Liver (tissue), 9 donors: ENCODE measurements around the gene CNTN5. TPM values are rescaled to one million over a fixed set of nuclear protein-coding genes. Genes with fewer than 3 reads are reported as not detected.

Source experiments
- DNase-seq: peaks from one replicate; pipeline ENCODE4 v3.0.0-alpha.2; 2017; ENCODE audit warnings: low spot score
- H3K27ac ChIP-seq, 2 donors: one replicate each; pipeline ENCODE4 v1.7.0; 2013; ENCODE audit warnings: inconsistent platforms in 2 of 2, low read length in 2 of 2, control low read depth in 1 of 2, low read depth in 1 of 2, mild to moderate bottlenecking in 1 of 2
- H3K27me3 ChIP-seq, 4 donors: one replicate each; pipeline versions ENCODE4 v1.6.1 to v1.7.0; 2013; ENCODE audit warnings: low read length in 3 of 4, inconsistent platforms in 1 of 4, mild to moderate bottlenecking in 1 of 4, moderate library complexity in 1 of 4; ENCODE audit not compliant: control insufficient read depth in 4 of 4, insufficient read depth in 4 of 4
- H3K36me3 ChIP-seq, 4 donors: one replicate each; pipeline versions ENCODE4 v1.6.1 to v1.7.0; 2013; ENCODE audit warnings: low read length in 3 of 4, mild to moderate bottlenecking in 3 of 4, low read depth in 1 of 4, moderate library complexity in 1 of 4; ENCODE audit not compliant: control insufficient read depth in 4 of 4, insufficient read depth in 3 of 4
- H3K4me1 ChIP-seq, 4 donors: one replicate each; pipeline versions ENCODE4 v1.6.1 to v1.7.0; 2013; ENCODE audit warnings: low read length in 3 of 4, mild to moderate bottlenecking in 3 of 4, moderate library complexity in 1 of 4; ENCODE audit not compliant: control insufficient read depth in 4 of 4, insufficient read depth in 4 of 4
- H3K4me3 ChIP-seq, 3 donors: one replicate each; pipeline versions ENCODE4 v1.6.1 to v1.7.0; 2013; ENCODE audit warnings: low read length in 3 of 3, control low read depth in 1 of 3, low read depth in 1 of 3, mild to moderate bottlenecking in 1 of 3
- H3K9ac ChIP-seq, 2 donors: one replicate each; pipeline ENCODE4 v1.7.0; 2013; ENCODE audit warnings: low read length in 2 of 2, mild to moderate bottlenecking in 2 of 2, moderate library complexity in 2 of 2, control low read depth in 1 of 2, low read depth in 1 of 2
- H3K9me3 ChIP-seq, 4 donors: one replicate each; pipeline versions ENCODE4 v1.6.1 to v1.7.0; 2013; ENCODE audit warnings: low read length in 3 of 4; ENCODE audit not compliant: control insufficient read depth in 4 of 4
- ATF3 ChIP-seq: IDR thresholded peaks from 2 replicates; pipeline ENCODE4 v1.6.1; 2016; ENCODE audit warnings: antibody characterized with exemption
- EGR1 ChIP-seq, 2 donors: IDR thresholded peaks; 2 replicates each; pipeline ENCODE4 v1.6.1; 2016 to 2018; ENCODE audit warnings: antibody characterized with exemption in 2 of 2, low read depth in 2 of 2
- FOXA2 ChIP-seq: IDR thresholded peaks from 2 replicates; pipeline ENCODE4 v1.6.1; 2016; ENCODE audit warnings: antibody characterized with exemption
- GABPA ChIP-seq, 2 donors: IDR thresholded peaks in 1 of 2; conservative IDR thresholded peaks in 1 of 2; 2 replicates each; pipeline ENCODE4 v1.6.1; 2016; ENCODE audit warnings: antibody characterized with exemption in 2 of 2, mild to moderate bottlenecking in 1 of 2, moderate library complexity in 1 of 2
- JUND ChIP-seq, 2 donors: IDR thresholded peaks; 2 replicates each; pipeline ENCODE4 v1.6.1; 2016; ENCODE audit warnings: antibody characterized with exemption in 2 of 2
- NR2F2 ChIP-seq: IDR thresholded peaks from 2 replicates; pipeline ENCODE4 v1.6.1; 2016; ENCODE audit warnings: antibody characterized with exemption
- RAD21 ChIP-seq, 2 donors: IDR thresholded peaks; 2 replicates each; pipeline ENCODE4 v1.6.1; 2016; ENCODE audit warnings: antibody characterized with exemption in 2 of 2, mild to moderate bottlenecking in 2 of 2
- RXRA ChIP-seq, 2 donors: IDR thresholded peaks; 2 replicates each; pipeline ENCODE4 v1.6.1; 2017 to 2018; ENCODE audit warnings: antibody characterized with exemption in 2 of 2, mild to moderate bottlenecking in 1 of 2
- TAF1 ChIP-seq: conservative IDR thresholded peaks from 2 replicates; pipeline ENCODE4 v1.6.1; 2016; ENCODE audit warnings: antibody characterized with exemption, mild to moderate bottlenecking
- YY1 ChIP-seq: IDR thresholded peaks from 2 replicates; pipeline ENCODE4 v1.6.1; 2016; ENCODE audit warnings: antibody characterized with exemption, mild to moderate bottlenecking
- ZBTB33 ChIP-seq: IDR thresholded peaks from 2 replicates; pipeline ENCODE4 v1.6.1; 2016; ENCODE audit warnings: antibody characterized with exemption
- WGBS: extraction: QIAGEN DNeasy Blood & Tissue Kit; methylation state at CpG from one replicate; pipeline ENCODE4 v1.1.7; 2013; 5-methylcytosine and 5-hydroxymethylcytosine counted together
- polyA plus RNA-seq, 2 donors: library from polyadenylated mRNA; stranded (reverse) in 1 of 2; unstranded in 1 of 2; fragments of 200-250 nt in 1 of 2; fragments of >200 nt in 1 of 2; fragmentation: Nextera tagmentation in 1 of 2; extraction: Ambion mirVana in 1 of 2; gene quantifications; one replicate each; pipeline versions ENCODE4 v1.2.1 to v1.2.3, GENCODE V29; 2013 to 2015
- total RNA-seq, 2 donors: library from RNA; depleted of rRNA; stranded (reverse); fragments of >200 nt; gene quantifications; one replicate each; pipeline ENCODE4 v1.2.3, GENCODE V29; 2014
- TF ChIP-seq, protein P1 (sequence below): fragments of 150-350 bp; IDR thresholded peaks from 2 replicates; pipeline ENCODE4 v1.5.1; 2017; ENCODE audit warnings: improper control_type of control experiment, low read depth, low read length; ENCODE audit not compliant: missing input control
- donor health status: healthy.
- donor health status: healthy.
- donor health status: healthy.
- donor health status: healthy.
- donor health status: healthy.

Gene CNTN5
- total and polyA plus RNA-seq, 4 donors: 0.01 to 0.08 (median 0.04) TPM

GRCh38 chr11:100095809-100096208 is 1075.1 kb downstream of the CNTN5 start:
- no peak for DNase-seq
- no peaks in the 10 kb centered on the region for H3K9me3 ChIP-seq
- 68% methylated on average over 3 of the region's 3 CpGs for WGBS
- H3K27me3 ChIP-seq: no peaks in the 10 kb centered on the region
- H3K36me3 ChIP-seq: no peaks in the 10 kb centered on the region
- no peak overlapping the region for H3K27ac ChIP-seq
- TF ChIP-seq JUND (IDR thresholded peaks at IDR 0.05) (no peak), TAF1 (no peak), ZBTB33 (no peak), FOXA2 (no peak), ATF3 (no peak), YY1 (no peak)
- TF ChIP-seq, protein P1, sequence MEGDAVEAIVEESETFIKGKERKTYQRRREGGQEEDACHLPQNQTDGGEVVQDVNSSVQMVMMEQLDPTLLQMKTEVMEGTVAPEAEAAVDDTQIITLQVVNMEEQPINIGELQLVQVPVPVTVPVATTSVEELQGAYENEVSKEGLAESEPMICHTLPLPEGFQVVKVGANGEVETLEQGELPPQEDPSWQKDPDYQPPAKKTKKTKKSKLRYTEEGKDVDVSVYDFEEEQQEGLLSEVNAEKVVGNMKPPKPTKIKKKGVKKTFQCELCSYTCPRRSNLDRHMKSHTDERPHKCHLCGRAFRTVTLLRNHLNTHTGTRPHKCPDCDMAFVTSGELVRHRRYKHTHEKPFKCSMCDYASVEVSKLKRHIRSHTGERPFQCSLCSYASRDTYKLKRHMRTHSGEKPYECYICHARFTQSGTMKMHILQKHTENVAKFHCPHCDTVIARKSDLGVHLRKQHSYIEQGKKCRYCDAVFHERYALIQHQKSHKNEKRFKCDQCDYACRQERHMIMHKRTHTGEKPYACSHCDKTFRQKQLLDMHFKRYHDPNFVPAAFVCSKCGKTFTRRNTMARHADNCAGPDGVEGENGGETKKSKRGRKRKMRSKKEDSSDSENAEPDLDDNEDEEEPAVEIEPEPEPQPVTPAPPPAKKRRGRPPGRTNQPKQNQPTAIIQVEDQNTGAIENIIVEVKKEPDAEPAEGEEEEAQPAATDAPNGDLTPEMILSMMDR: no peak
- no peak overlapping the region for H3K4me3 ChIP-seq
- no peak overlapping the region for H3K9ac ChIP-seq
- no peaks in the 10 kb centered on the region for H3K4me1 ChIP-seq

GRCh38 chr11:100098560-100098959 is 1077.8 kb downstream of the CNTN5 start:
- Histone ChIP-seq H3K27me3 (no peaks in the 10 kb centered on the region), H3K4me1 (no peaks in the 10 kb centered on the region), H3K27ac (no peak overlapping the region), H3K9me3 (no peaks in the 10 kb centered on the region), H3K9ac (no peak overlapping the region), H3K36me3 (no peaks in the 10 kb centered on the region), H3K4me3 (no peak overlapping the region)
- no peak for DNase-seq
- TF ChIP-seq NR2F2 (no peak), ZBTB33 (no peak), RXRA (IDR thresholded peaks at IDR 0.05) (no peak), FOXA2 (no peak), RAD21 (IDR thresholded peaks at IDR 0.05) (no peak), GABPA (IDR thresholded peaks at IDR 0.05 in 1 of 2, conservative IDR thresholded peaks at IDR 0.05 in 1 of 2) (no peak), EGR1 (IDR thresholded peaks at IDR 0.05; ENCODE audit: low read depth in 2 of 2) (no peak)
- WGBS: 76% methylated on average over 3 of the region's 3 CpGs
